NCI-H1436 treated with DMSO at 0.1 percent for 48 hours (cell line): ENCODE data around the gene LRIG1.

Experiments
- DNase-seq: peaks from one replicate; lab custom pipeline; 2025; lab: John Stamatoyannopoulos, UW

Gene LRIG1

GRCh38 chr3:66418475-66418931, 82.3 kb downstream of the LRIG1 start:
- no peak for DNase-seq

- DNase-seq = no peak
These were observed 84.1 kb downstream of the LRIG1 start for GRCh38 chr3:66416556-66417304.

- no peak for DNase-seq
These were observed 84.9 kb downstream of the LRIG1 start for GRCh38 chr3:66415867-66416428.

- DNase-seq = no peak
These were observed 86.0 kb downstream of the LRIG1 start for GRCh38 chr3:66414846-66415245.

DNA sequence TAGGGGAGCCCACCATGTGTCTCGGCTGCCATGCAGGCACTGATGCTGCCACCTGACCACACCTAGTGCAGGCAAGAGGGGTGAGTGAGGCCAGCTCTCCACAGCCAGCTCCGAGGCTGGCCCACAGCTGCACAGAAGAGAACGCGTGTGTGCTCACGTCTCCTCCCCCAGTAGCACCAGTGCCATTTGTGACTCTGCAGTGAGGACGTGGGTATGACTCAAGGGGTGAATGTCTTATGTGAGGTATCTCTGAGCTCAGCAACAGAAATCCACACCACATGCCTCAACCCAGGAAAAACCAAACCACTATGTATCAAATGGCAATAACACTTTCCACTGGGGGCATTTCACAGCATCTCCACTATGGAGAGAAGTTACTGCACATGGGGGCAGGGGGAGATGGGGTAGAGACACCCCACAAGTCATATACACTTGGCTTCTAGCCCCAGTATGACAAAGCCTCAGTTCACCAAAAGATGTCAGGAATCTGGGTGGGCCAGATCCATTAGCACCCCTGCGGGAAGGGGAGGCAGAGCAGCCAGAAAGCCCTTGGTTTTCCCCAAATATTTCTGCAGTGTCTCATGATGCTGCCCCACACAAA, 87.6 kb downstream of the LRIG1 start:
- DNase-seq = no peak

GRCh38 chr3:66411961-66412887, 88.6 kb downstream of the LRIG1 start:
- no peak for DNase-seq

- DNase-seq = no peak
These were observed 89.3 kb downstream of the LRIG1 start for GRCh38 chr3:66411474-66411873.

DNA sequence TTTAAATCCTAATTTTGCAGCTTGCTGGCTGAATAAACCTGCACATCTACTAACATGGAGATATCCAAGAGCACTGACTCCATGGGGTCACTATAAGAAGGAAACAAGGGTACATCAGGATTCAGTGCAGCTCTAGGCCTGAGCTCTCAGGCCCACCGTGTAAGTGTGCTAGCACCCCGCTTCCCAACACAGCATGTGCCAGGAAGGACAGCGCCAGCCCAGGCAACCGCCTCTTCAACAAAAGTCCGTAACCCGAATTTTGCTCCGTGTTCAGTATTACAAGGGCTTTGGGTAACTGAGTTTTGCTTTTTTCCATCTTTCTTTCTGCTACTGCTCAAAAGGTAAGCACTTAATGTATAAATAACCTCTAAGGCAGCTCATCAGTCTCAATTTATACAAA, 89.8 kb downstream of the LRIG1 start:
- no peak for DNase-seq

- DNase-seq = no peak
These were observed 90.8 kb downstream of the LRIG1 start for GRCh38 chr3:66409771-66410754.

DNA sequence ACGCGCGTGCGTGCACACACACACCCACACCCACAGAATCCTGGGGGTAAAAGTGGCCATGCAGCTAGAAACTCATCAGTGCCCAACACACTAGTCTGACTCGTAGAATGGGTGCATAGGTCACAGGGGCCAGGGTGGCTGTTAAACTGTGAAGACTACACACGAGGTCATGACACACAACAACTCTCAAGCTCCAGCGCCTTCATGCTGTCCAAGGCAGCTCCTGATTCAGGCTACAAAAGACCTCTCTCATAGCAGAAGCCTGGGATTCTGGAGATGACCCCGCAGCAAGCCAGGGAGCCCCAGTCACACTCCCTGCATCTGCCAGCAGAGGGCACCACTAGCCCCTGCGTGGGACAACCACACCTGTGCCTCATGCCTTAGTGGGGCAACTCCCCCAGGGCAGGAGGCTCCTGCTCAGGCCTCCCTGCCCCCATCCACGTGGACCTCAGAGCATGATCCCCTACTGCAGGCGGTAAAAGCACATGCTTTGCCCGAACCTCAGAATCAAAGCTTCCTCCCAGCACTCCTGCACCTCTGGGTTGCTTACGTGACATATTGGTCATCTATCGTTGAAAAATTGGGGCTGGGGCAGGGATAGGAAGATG, 93.1 kb downstream of the LRIG1 start:
- no peak for DNase-seq

DNA sequence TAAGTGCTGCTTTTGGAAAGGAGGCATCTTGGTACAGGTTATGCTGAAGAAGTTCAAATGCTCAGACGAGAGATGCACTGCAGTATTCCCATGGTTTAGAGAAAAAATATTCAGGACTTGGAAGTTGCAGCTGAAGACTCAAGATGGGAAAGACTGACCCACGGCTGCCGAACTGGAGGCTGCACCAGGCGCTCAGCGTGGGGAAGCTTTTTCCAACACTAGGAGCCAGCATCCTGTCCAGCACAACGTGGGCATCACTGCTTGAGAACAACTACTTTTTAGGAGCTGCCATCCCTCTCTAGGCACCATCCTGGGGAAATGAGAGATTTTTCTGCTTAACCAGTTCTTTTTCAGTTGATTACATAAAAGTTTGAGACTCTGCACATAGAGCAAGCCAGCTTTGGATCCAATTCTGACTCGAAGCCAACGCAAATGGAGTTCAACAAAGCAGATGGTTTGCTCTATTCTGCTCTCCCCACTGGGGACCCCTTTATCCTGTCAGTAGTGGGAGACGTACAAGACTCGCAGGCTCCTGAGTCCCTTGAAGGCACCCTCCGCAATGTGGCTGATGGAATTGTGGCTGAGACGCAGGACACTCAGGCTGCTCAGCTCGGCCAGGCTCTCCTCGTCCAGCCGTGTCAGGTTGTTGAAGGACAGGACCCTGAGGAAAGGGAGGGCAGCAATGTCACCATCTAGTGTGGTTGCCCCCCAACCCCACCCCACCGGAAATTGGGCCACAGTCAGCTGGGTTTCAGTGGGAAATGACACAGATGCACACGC, 93.8 kb downstream of the LRIG1 start:
- DNase-seq = no peak

DNA sequence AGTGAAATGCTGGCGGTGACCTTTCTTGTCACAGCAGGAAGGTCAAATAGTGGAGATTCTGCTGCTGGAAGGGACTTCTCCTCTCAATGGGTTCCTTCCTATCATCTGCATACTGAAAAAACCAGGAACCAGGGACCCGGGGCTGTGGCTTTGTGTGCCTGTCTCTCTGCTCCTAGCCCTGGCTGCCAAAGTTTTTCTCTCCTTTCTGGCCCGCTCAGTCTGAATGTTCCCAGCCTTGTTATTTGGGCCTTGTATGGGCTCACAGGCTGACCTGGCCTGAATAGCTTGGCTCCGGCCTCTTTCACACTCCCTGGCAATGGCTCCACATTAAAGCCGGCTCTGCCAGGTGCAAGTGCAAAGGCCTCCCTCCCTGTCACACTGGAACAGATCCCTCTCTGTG, 94.7 kb downstream of the LRIG1 start:
- DNase-seq = no peak

DNA sequence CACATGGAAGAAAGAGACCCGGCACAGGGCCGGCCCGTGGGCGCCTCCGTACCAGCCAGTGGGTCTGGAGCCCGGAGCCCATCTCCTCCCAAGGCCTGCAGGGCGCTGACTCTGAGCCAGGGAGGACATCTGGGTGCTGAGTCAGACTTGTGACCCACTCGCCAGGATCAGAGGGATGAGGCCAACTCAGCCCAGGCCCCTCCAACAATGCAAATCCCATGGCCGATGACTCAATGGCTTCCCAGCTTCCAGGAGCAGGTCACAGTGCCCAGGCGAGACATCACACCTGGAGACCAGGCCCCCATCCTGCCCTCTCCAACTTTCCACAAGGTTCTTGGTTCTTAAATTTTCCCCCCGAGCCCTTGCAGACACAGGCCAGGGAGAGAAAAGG, 95.1 kb downstream of the LRIG1 start:
- DNase-seq = no peak

DNA sequence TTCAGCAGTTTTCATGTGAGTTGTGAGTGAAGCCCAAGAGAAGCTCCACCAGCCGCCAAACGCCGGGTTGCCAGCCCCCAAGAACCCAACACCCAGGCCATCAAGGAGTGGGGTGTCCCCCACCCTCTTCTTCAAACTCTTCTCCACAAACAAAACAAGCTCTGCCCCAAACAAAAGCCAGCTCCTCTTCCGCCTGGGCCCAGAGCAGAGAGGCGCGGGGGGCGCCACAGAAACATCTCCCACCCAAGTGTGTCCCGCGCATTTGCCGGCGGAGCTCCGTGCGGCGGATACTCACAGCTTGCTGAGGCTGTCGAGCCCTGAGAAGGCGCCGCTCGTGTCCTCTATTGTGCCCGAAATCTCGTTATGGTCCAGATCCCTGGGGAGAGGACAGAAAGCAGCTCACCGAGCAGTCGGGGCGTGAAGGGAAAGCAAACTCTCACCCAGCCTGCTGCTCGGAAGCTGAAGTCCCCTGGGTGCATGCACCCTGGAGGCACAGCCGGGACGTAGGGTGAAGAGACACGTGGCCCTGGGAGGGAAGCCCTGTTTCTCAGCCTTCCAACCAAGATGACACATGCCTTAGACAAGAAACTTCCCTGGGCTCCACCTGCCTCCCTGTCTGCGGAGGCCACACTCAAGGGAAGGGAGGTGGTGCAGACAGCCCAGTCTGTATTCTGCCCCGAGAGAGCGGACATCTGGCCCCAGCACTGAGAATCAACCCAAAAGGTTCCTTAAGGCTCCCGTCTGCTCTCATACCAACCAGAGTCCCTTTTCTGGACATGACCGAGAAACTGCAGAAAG, 95.7 kb downstream of the LRIG1 start:
- DNase-seq = no peak

DNA sequence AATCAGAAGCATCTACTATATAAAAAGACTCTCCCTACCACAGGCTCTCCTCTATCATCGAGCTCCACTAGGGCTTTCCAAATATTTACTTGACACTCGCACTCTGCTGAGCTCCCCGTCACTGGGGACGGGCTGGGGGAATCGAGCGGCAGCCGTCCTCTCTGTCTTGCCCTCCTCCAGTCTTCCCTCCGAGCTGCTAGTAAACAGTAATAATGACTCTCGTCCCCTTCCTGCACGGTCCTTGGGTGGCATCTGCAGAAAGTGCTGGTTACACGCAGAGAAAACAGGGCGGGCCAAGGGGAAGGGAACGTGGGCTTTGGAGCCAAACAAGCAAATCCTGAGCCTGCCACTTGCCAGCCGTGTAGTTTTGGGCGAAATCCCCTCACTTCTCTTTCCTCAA, 96.6 kb downstream of the LRIG1 start:
- no peak for DNase-seq

DNA sequence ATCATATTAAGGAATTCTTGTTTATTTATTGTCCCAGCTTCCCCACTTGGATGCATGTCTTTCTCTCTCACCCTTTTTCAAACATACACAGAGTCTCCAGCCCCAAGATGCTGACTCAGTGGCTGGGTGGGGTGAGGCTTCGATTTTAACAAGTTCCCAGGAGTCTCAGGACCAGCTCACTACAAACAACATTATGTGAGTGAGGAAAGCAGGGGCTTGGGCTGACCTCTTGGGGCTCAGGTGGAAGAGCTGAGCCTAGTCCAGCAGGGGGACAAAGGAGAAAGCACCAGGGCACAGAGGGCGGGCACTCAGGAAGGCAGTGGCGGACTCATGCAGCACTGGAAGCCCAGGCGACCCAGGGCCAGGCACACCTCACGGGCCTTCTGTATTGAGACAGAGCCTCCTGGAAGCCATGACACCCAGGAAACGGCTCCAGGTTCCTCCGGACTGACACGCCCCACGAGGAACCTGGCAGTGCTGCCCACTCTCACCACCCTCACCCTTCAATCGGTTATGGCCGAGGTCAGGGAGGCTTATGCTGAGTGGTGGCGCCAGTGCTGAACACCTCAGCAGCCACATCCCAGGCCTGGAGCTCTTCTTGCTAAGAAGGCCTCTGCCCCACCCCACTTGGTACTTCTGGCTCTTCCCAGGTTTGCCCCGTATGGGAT, 97.4 kb downstream of the LRIG1 start:
- DNase-seq = no peak

DNA sequence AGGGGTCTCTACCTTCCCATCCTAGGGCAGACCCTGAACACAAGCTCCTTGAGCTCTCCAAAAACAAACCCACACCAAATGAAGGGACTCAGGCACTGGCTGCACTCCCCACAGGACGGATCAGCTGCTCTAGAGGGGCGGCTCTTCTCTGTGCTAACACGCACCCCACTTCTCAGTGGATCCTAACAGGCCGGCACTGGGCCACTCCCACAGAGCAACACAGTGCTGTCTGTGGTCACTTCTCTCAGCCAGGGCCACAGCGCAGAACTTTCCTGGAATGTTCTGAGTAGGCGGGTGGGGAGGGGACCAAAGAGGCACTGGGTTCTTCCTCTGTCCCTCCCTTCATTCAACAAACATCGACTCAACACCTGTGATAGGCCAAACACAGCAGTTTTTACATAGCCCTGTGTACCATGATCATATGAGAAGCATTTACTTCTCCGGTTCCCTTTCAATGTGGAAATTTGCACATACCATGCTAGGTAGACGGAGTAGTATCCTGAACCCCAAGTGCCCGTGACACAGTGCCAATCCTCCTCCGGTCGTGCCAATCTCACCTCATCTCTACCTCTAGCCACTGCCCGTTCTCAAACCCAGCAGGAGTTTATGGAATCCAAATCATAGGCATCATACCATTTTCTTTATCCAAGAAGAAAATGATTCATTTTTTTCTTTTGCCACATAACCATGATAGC, 98.1 kb downstream of the LRIG1 start:
- no peak for DNase-seq
